Osteocyte (in vitro differentiated cells): ENCODE results near the gene PRXL2A. TPM values are rescaled to one million over a fixed set of nuclear protein-coding genes. Genes with fewer than 3 reads are reported as not detected.

ENCODE experiments used
- DNase-seq: peaks from one replicate; pipeline ENCODE4 v3.0.0; 2021; ENCODE audit warnings: mixed read lengths; ENCODE audit not compliant: unreplicated experiment; ENCODE audit errors: extremely low spot score
- H3K27ac Mint-ChIP-seq: one replicate; pipeline ENCODE4 v1.8.0; 2021; ENCODE audit warnings: mild to moderate bottlenecking, mixed read lengths; ENCODE audit not compliant: unreplicated experiment
- H3K27me3 Mint-ChIP-seq: one replicate; pipeline ENCODE4 v1.8.0; 2021; ENCODE audit warnings: mixed read lengths; ENCODE audit not compliant: unreplicated experiment
- H3K36me3 Mint-ChIP-seq: one replicate; pipeline ENCODE4 v1.8.0; 2021; ENCODE audit warnings: mixed read lengths; ENCODE audit not compliant: unreplicated experiment
- H3K4me1 Mint-ChIP-seq: one replicate; pipeline ENCODE4 v1.8.0; 2021; ENCODE audit warnings: mixed read lengths; ENCODE audit not compliant: unreplicated experiment
- H3K4me3 Mint-ChIP-seq: one replicate; pipeline ENCODE4 v1.8.0; 2021; ENCODE audit warnings: mild to moderate bottlenecking, moderate library complexity, mixed read lengths; ENCODE audit not compliant: unreplicated experiment
- H3K9me3 Mint-ChIP-seq: one replicate; pipeline ENCODE4 v1.8.0; 2021; ENCODE audit warnings: mixed read lengths; ENCODE audit not compliant: unreplicated experiment
- total RNA-seq: library from RNA; stranded (reverse); gene quantifications from 2 replicates; pipeline ENCODE4 v1.2.1, GENCODE V29; 2021
- TF ChIP-seq, protein P1 (sequence below): fragments of 200-600 bp; sonication (generic); IDR thresholded peaks from 2 replicates; pipeline ENCODE4 v1.5.0; 2021; ENCODE audit warnings: antibody characterized with exemption, mild to moderate bottlenecking, moderate library complexity

Gene PRXL2A
- total RNA-seq, 1 donor from 2014 or later: 56.8 TPM

DNA sequence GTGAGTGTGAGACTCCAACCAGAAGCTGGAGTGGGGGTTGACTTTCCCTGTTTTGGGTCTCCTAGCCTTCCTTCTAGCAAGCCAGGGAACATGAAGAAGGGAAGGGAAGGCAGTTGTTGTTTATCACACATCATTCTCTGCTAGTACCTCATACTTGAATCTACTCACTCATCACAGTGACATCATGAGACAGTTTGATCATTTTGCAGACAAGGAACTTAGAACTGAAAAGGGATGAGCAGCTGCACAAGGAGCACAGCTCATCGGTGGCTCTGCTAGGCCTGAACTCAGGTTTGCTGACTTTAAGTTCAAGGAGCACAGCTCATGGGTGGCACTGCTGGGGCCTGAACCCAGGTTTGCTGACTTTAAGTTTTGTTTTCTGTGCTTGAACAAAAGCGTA is 19.2 kb downstream of the PRXL2A start:
- Mint-ChIP-seq H3K27me3 (no peaks in the 10 kb centered on the region), H3K36me3 (peaks cover 33% of the 10 kb centered on the region), H3K4me3 (no peak overlapping the region), H3K4me1 (peaks cover 2% of the 10 kb centered on the region), H3K27ac (no peak overlapping the region), H3K9me3 (no peaks in the 10 kb centered on the region)
- DNase-seq: no peak
- TF ChIP-seq, protein P1, sequence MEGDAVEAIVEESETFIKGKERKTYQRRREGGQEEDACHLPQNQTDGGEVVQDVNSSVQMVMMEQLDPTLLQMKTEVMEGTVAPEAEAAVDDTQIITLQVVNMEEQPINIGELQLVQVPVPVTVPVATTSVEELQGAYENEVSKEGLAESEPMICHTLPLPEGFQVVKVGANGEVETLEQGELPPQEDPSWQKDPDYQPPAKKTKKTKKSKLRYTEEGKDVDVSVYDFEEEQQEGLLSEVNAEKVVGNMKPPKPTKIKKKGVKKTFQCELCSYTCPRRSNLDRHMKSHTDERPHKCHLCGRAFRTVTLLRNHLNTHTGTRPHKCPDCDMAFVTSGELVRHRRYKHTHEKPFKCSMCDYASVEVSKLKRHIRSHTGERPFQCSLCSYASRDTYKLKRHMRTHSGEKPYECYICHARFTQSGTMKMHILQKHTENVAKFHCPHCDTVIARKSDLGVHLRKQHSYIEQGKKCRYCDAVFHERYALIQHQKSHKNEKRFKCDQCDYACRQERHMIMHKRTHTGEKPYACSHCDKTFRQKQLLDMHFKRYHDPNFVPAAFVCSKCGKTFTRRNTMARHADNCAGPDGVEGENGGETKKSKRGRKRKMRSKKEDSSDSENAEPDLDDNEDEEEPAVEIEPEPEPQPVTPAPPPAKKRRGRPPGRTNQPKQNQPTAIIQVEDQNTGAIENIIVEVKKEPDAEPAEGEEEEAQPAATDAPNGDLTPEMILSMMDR: no peak

DNA sequence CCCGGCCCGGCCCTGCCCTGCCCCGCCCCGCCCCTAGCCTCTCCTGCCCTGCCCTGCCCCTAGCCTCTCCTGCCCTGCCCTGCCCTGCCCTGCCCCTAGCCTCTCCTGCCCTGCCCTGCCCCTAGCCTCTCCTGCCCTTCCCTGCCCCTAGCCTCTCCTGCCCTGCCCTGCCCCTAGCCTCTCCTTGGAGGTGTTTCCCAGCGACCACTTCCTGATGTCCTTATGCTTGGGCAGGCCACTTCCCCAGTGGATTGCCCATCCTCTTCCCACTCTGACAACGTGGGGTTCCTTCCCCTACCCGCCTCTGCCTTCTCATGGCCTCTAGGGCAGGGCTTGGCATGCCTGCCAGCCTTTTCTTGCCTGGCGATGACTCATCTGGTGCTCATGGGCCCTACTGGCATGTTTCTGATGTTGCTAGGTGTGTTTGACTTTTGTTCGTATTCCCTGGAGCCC is 21.2 kb downstream of the PRXL2A start:
- Mint-ChIP-seq H3K36me3 (peaks cover 33% of the 10 kb centered on the region), H3K4me1 (peaks cover 2% of the 10 kb centered on the region), H3K27me3 (no peaks in the 10 kb centered on the region), H3K9me3 (no peaks in the 10 kb centered on the region), H3K4me3 (no peak overlapping the region), H3K27ac (no peak overlapping the region)
- TF ChIP-seq, protein P1: no peak
- no peak for DNase-seq

DNA sequence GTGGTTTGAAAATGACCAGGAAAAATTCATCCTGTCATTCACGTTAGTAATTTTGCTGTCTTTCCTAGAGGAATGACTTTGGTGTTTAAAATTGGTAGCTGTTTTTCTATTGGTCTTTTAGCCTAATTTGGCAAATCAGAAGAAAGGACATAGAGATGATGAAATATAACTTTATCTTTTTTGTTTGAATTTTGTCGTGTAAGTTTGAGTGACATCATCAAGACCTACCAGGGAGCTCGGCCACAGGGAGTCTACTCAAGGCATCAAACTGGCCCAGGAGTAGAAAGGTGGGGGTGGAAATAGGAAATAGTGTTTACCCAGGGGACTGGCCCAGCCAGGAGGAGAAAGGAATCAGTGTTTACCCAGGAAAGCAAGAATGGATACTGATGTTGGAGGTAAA is 24.8 kb downstream of the PRXL2A start:
- H3K27me3 Mint-ChIP-seq: peaks cover 8% of the 10 kb centered on the region
- H3K9me3 Mint-ChIP-seq: no peaks in the 10 kb centered on the region
- no peak for DNase-seq
- H3K4me1 Mint-ChIP-seq: peaks cover 2% of the 10 kb centered on the region
- H3K4me3 Mint-ChIP-seq: no peak overlapping the region
- H3K27ac Mint-ChIP-seq: no peak overlapping the region
- TF ChIP-seq, protein P1: no peak
- peaks cover 22% of the 10 kb centered on the region for H3K36me3 Mint-ChIP-seq

DNA sequence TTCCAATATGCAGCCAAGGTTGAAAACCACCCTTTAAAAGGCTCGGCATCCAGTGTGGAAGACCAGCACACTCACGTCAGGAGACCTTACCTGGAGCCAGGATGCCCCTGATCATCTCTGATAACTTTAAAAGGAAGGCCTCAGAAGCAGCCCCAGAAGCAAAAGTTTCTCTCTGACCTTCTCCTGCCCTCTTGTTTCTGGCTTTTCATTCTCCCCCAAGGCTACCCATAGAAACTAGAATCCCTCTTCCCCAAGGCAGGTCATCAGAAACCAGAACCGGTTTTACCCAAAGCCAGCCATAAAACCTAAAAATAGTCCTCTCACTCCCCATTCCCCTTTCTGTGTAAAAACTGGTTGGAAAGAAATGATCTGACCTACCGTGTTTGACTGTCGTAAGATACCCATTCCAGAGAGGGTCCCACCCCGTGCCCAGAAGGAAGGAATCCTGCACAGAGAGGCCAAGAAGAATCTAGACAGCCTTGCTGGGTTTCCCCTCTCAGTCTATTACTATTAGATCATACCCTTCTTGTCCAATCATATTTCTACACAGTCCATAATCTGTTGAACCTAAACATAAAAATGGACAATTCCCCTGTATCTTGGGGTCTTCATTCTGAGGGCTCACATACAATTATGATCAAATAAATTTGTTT is 28.2 kb downstream of the PRXL2A start:
- Mint-ChIP-seq H3K9me3 (no peaks in the 10 kb centered on the region), H3K27me3 (peaks cover 12% of the 10 kb centered on the region), H3K27ac (no peak overlapping the region), H3K4me1 (no peaks in the 10 kb centered on the region), H3K36me3 (peaks cover 16% of the 10 kb centered on the region), H3K4me3 (no peak overlapping the region)
- no peak for DNase-seq
- TF ChIP-seq, protein P1: no peak

DNA sequence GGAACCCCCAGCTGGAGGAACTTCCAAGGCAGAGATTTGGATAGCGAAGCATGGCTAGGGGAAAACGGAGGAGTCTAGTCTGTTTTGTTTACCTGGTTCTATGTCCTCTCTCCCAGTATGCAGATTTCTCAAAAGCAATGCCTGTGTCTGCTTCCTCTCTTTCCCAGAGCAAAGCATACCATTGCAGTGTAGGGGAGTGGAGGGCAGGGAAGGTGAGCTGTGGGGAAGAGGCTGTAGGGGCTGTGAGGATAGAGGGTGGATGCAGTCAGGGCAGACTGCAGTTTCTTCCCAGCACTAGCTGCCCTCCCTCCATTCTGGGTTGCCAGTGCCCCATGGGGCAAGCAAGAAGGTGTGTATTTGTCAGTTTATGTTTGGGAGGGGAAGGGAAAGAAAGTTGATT is 28.9 kb downstream of the PRXL2A start:
- H3K9me3 Mint-ChIP-seq: no peaks in the 10 kb centered on the region
- DNase-seq: no peak
- no peak overlapping the region for H3K27ac Mint-ChIP-seq
- TF ChIP-seq, protein P1: no peak
- no peak overlapping the region for H3K4me3 Mint-ChIP-seq
- peaks cover 9% of the 10 kb centered on the region for H3K36me3 Mint-ChIP-seq
- H3K27me3 Mint-ChIP-seq: peaks cover 12% of the 10 kb centered on the region
- H3K4me1 Mint-ChIP-seq: no peaks in the 10 kb centered on the region
